Adrenal gland (tissue), 12 donors: ENCODE data around the gene RPRD1B. TPM values are rescaled to one million over a fixed set of nuclear protein-coding genes. Genes with fewer than 3 reads are reported as not detected.
A peak's percentile ranks its signal among the peaks of the same experiment; 100 is the strongest.

Experiments used
- DNase-seq, 7 donors: peaks; one replicate each; pipeline ENCODE4 v3.0.0-alpha.2; 2019 to 2020
- H3K27ac ChIP-seq, 5 donors: fragments of 200-600 bp; sonication (generic) in 4 of 5; 1 replicate in 3 of 5; 2 replicates in 2 of 5; pipeline versions ENCODE4 v1.5.1 to v1.8.0; 2016 to 2020; ENCODE audit warnings: mild to moderate bottlenecking in 1 of 5
- H3K27me3 ChIP-seq: fragments of 200-600 bp; 2 replicates; pipeline ENCODE4 v1.8.0; 2021
- H3K36me3 ChIP-seq, 2 donors: fragments of 200-600 bp; replicated peaks in 1 of 2; 1 replicate in 1 of 2; 2 replicates in 1 of 2; pipeline versions ENCODE4 v1.5.1 to v1.8.0; 2018 to 2022
- H3K4me1 ChIP-seq, 2 donors: fragments of 200-600 bp; replicated peaks in 1 of 2; 1 replicate in 1 of 2; 2 replicates in 1 of 2; pipeline versions ENCODE4 v1.5.1 to v1.8.0; 2018 to 2021
- H3K4me3 ChIP-seq, 4 donors: fragments of 200-600 bp; sonication (generic) in 3 of 4; one replicate each; pipeline ENCODE4 v1.5.1; 2016 to 2018
- H3K9me3 ChIP-seq, 3 donors: fragments of 200-600 bp; sonication (generic) in 1 of 3; replicated peaks in 1 of 3; 1 replicate in 2 of 3; 2 replicates in 1 of 3; pipeline versions ENCODE4 v1.5.1 to v1.8.0; 2016 to 2021
- POLR2A ChIP-seq, 2 donors: fragments of 450-650 bp; IDR thresholded peaks; one replicate each; pipeline ENCODE4 v1.6.1; 2017; ENCODE audit warnings: antibody characterized with exemption in 2 of 2, mild to moderate bottlenecking in 2 of 2, moderate library complexity in 1 of 2
- WGBS, 4 donors: extraction: QIAGEN DNeasy Blood & Tissue Kit in 2 of 4; methylation state at CpG; one replicate each; pipeline versions ENCODE4 v1.1.5 to v1.1.7; 2013 to 2017; 5-methylcytosine and 5-hydroxymethylcytosine counted together
- intact Hi-C, 2 donors: fragments of 100-400 bp; cut with DNase I; formaldehyde crosslinking; loops; one replicate each; pipeline versions ENCODE4 v1.14.1 to v1.15.0; 2022 to 2023
- polyA plus RNA-seq, 3 donors: library from polyadenylated mRNA; stranded (reverse); fragments of 200-250 nt in 2 of 3; fragments of 350-450 nt in 1 of 3; fragmentation: Illumina TruSeq in 1 of 3; extraction: RNeasy Lipid Tissue Mini Kit (QIAGEN cat#74804) in 1 of 3; gene quantifications; one replicate each; pipeline ENCODE4 v1.2.3, GENCODE V29; 2013 to 2014
- total RNA-seq, 9 donors: library from RNA; depleted of rRNA in 4 of 9; stranded (reverse); fragments of >200 nt in 4 of 9; fragments of 120-200 nt in 1 of 9; fragmentation: NEBNext Ultra II Directional in 1 of 9; extraction: Animal tissue kit (Norgen Biotek cat#: 25700) in 1 of 9; gene quantifications; one replicate each; pipeline versions ENCODE4 v1.1.0 to v1.2.4, GENCODE V29; 2013 to 2023
- TF ChIP-seq, protein P1 (sequence below), 6 experiments: fragments of 450-650 bp in 4 of 6; fragments of 200-600 bp in 2 of 6; sonication (generic) in 1 of 6; IDR thresholded peaks; 1 replicate in 5 of 6; 2 replicates in 1 of 6; pipeline versions ENCODE4 v1.5.1 to v1.8.0; 2016 to 2021; ENCODE audit warnings: antibody characterized with exemption in 6 of 6, mild to moderate bottlenecking in 2 of 6, moderate library complexity in 1 of 6
- donor health status: healthy with polysubstance abuse.
- donor health status: Bipolar disorder and iron deficiency.
- donor health status: DM: yes; HTN: yes; CAD: no.
- donor health status: DM: no; HTN: no; CAD: no.
- donor health status: DM: no; HTN: no; CAD: no.
- donor health status: DM: yes; HTN: yes; CAD: no.

Gene RPRD1B
- total and polyA plus RNA-seq, 12 donors: 5.9 to 36.4 (median 27.1) TPM

GRCh38 chr20:38135651-38136420 is 102.3 kb downstream of the RPRD1B start:
- H3K36me3 ChIP-seq: peaks cover 0 to 33% of the 10 kb centered on the region in 2 donors

DNA sequence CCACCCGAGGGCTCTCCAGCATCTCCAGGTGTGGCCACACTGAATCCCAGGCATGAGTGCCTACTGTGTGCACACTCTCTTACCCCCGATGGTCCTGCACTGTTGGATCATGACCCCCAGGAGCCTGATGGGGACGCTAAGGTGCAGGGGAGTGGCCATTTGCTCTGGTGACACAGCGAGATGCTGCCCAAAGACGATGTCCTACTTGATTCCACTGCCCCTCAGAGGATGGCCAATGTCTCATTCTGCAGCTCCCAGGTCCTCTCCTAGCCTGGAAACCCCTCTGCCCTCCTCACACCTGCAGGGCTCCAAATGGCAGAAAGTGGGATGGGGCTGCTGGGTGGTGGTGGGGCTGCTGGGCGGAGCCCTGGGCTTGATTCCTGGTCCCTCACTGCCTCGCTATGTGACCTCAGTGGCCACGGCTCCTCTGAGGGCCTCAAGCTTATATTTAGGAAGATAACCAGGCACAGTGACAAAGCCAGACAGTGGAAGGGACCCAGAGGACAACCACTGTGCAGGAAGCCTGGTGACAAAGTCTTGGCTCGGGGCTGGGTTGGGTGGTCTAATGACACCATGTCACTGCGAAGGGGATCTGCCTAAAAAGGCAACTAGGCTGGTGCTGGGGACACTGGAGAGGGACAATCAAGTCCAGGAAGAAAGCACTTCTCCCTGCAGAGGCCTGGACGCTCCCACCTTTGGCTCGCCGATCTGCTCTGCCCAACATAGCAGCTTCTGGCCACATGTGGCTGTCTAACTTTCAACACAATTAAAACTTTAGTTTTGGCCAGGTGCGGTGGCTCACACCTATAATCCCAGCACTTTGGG is 103.1 kb downstream of the RPRD1B start:
- Histone ChIP-seq H3K9me3 (no peaks in the 10 kb centered on the region), H3K27me3 (no peaks in the 10 kb centered on the region), H3K4me3 (no peak overlapping the region), H3K36me3 (peaks cover 0 to 33% of the 10 kb centered on the region in 2 donors), H3K4me1 (peaks cover 0 to 13% of the 10 kb centered on the region in 2 donors), H3K27ac (no peak overlapping the region)
- no peak for DNase-seq
- TF ChIP-seq, protein P1, sequence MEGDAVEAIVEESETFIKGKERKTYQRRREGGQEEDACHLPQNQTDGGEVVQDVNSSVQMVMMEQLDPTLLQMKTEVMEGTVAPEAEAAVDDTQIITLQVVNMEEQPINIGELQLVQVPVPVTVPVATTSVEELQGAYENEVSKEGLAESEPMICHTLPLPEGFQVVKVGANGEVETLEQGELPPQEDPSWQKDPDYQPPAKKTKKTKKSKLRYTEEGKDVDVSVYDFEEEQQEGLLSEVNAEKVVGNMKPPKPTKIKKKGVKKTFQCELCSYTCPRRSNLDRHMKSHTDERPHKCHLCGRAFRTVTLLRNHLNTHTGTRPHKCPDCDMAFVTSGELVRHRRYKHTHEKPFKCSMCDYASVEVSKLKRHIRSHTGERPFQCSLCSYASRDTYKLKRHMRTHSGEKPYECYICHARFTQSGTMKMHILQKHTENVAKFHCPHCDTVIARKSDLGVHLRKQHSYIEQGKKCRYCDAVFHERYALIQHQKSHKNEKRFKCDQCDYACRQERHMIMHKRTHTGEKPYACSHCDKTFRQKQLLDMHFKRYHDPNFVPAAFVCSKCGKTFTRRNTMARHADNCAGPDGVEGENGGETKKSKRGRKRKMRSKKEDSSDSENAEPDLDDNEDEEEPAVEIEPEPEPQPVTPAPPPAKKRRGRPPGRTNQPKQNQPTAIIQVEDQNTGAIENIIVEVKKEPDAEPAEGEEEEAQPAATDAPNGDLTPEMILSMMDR (IDR thresholded peaks at IDR 0.05): no peak
- TF ChIP-seq POLR2A (IDR thresholded peaks at IDR 0.05): no peak
- intact Hi-C loops: no loop called here
- WGBS, 4 donors: 89 to 94% (median 92%) methylated on average over 13 to 14 of the region's 14 CpGs

More at GRCh38 chr20:38135651-38136420, 102.3 kb downstream of the RPRD1B start:
- whole genome bisulfite sequencing, 4 donors: 89 to 96% (median 95%) methylated on average over 14 to 28 of the region's 28 CpGs
- Histone ChIP-seq H3K27me3 (no peaks in the 10 kb centered on the region), H3K9me3 (no peaks in the 10 kb centered on the region), H3K4me3 (no peak overlapping the region), H3K27ac (peak overlapping the region in 1 of 5 donors; percentile 74), H3K4me1 (peaks cover 0 to 13% of the 10 kb centered on the region in 2 donors)
- intact Hi-C loops: no loop called here
- DNase-seq: no peak
- TF ChIP-seq, protein P1 (IDR thresholded peaks at IDR 0.05): no peak
- TF ChIP-seq POLR2A (IDR thresholded peaks at IDR 0.05): no peak

DNA sequence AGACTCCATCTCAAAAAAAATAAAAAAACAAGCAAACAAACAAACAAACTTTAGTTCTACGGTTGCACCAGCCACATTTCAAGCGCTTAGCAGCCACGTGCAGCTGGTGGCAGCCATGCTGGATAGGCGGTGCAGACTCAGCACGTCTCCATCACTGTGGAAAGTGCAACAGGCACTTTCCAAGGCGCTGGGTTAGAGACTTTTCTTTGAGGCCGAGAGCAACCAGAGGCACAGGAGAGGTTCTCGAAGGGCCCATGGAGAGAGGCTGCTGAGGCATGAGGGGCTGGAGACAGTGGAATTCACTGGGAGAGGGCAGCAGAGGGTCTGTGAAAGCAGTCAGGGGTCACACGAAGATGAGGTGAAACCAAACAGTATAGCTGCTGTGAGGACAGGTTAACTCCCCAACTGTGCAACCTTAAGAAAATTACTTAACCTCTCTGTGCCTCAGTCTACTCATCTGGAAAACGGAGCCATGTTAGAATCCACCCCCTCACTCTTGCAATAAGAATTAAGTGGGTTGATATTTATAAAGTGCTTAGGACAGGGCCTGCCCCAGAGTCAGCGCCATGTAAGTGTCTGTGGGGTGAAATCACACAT is 104.0 kb downstream of the RPRD1B start:
- 92 to 94% (median 93%) methylated on average over 11 of the region's 11 CpGs for WGBS, 4 donors
- Histone ChIP-seq H3K4me1 (peaks cover 0 to 13% of the 10 kb centered on the region in 2 donors), H3K4me3 (no peak overlapping the region), H3K36me3 (peaks cover 0 to 28% of the 10 kb centered on the region in 2 donors), H3K27me3 (no peaks in the 10 kb centered on the region), H3K27ac (no peak overlapping the region), H3K9me3 (no peaks in the 10 kb centered on the region)
- no peak for DNase-seq
- intact Hi-C loops: no loop called here
- TF ChIP-seq, protein P1 (IDR thresholded peaks at IDR 0.05): no peak
- no peak for TF ChIP-seq POLR2A (IDR thresholded peaks at IDR 0.05)
